ENCODE results near the gene E4F1. TPM values are rescaled to one million over a fixed set of nuclear protein-coding genes. Genes with fewer than 3 reads are reported as not detected.
A peak's percentile ranks its signal among the peaks of the same experiment; 100 is the strongest.

E4F1 gene
- total and polyA plus RNA-seq, 2 of the 8 experiments (the other 6 are each of a cell fraction or from before 2014, with no cell fraction given): 22.2 to 27.0 TPM

DNA sequence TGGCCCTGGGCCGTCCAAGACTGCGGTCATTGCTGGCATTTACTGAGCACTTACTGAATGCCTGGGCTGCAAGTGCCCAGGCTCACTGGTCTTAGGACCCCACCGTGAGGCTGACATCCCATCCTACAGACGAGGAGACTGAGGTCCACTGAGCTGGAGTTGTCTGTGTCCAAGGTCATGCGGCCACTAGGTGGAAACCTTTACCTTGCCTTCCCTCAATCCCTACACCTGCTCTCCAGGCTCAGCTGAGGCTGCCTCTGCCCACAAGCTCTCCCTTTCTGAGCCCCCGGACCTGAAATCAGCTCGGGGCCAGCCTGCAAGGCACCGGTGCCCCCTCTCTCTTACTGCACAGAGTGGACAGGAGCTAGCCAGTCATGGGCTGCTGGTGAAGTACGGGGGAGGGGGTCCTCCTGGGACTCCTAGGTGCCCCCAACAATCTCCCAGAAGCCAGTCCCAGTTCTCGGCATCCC, 28.5 kb upstream of the E4F1 start (continued):
- TF ChIP-seq HDAC2 (IDR thresholded peaks at IDR 0.05; ENCODE audit: borderline replicate concordance in 1 of 2, low read depth in 2 of 2, low read length in 2 of 2) (peak in 1 of 2 experiments; percentile 91; a peak in 2 of 4 replicates), SIRT6 (IDR thresholded peaks at IDR 0.05; ENCODE audit: low read length) (no peak), EGR1 (IDR thresholded peaks at IDR 0.05; ENCODE audit: borderline replicate concordance, low read depth, low read length) (no peak), JUN (IDR thresholded peaks at IDR 0.05; ENCODE audit: low read depth, low read length) (no peak), ASH2L (IDR thresholded peaks at IDR 0.05; ENCODE audit: low read length) (no peak), POU5F1 (IDR thresholded peaks at IDR 0.05; ENCODE audit: low read depth, low read length) (no peak), SIN3A (conservative IDR thresholded peaks at IDR 0.05 in 1 of 2, IDR thresholded peaks at IDR 0.05 in 1 of 2; ENCODE audit: low read depth in 1 of 2, low read length in 2 of 2) (peak in 1 of 2 experiments; percentile 88; a peak in 2 of 4 replicates), POLR2A (IDR thresholded peaks at IDR 0.05; ENCODE audit: control extremely low read depth in 1 of 2, low read depth in 2 of 2, low read length in 2 of 2) (no peak), KDM1A (IDR thresholded peaks at IDR 0.05; ENCODE audit: borderline replicate concordance, low read length) (peak; percentile 98), RNF2 (IDR thresholded peaks at IDR 0.05; ENCODE audit: borderline replicate concordance, low read depth, low read length, missing control alignments, poor library complexity, severe bottlenecking) (no peak), KDM5A (IDR thresholded peaks at IDR 0.05; ENCODE audit: low read length) (no peak; the same call in 1 of the 2 replicates), TCF12 (IDR thresholded peaks at IDR 0.05; ENCODE audit: low read depth, low read length) (0 out of 2 replicates have a peak, but pooled peaks have one; percentile 75), EP300 (IDR thresholded peaks at IDR 0.05; ENCODE audit: borderline replicate concordance in 1 of 2, low read depth in 2 of 2, low read length in 2 of 2) (no peak), CREB1 (IDR thresholded peaks at IDR 0.05) (no peak), PHF8 (conservative IDR thresholded peaks at IDR 0.05; ENCODE audit: low read depth, low read length) (no peak), SUZ12 (IDR thresholded peaks at IDR 0.05; ENCODE audit: low read length) (no peak), KDM4A (IDR thresholded peaks at IDR 0.05; ENCODE audit: low read depth, low read length, severe bottlenecking) (peak; percentile 8), RAD21 (IDR thresholded peaks at IDR 0.05 in 1 of 2, conservative IDR thresholded peaks at IDR 0.05 in 1 of 2; ENCODE audit: low read depth in 2 of 2, low read length in 2 of 2) (peak; percentile 88)
- TF ChIP-seq, protein P1, sequence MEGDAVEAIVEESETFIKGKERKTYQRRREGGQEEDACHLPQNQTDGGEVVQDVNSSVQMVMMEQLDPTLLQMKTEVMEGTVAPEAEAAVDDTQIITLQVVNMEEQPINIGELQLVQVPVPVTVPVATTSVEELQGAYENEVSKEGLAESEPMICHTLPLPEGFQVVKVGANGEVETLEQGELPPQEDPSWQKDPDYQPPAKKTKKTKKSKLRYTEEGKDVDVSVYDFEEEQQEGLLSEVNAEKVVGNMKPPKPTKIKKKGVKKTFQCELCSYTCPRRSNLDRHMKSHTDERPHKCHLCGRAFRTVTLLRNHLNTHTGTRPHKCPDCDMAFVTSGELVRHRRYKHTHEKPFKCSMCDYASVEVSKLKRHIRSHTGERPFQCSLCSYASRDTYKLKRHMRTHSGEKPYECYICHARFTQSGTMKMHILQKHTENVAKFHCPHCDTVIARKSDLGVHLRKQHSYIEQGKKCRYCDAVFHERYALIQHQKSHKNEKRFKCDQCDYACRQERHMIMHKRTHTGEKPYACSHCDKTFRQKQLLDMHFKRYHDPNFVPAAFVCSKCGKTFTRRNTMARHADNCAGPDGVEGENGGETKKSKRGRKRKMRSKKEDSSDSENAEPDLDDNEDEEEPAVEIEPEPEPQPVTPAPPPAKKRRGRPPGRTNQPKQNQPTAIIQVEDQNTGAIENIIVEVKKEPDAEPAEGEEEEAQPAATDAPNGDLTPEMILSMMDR (IDR thresholded peaks at IDR 0.05; ENCODE audit: control extremely low read depth in 1 of 3, insufficient read depth in 1 of 3, low read depth in 1 of 3, low read length in 3 of 3): peak; percentile 72 to 98 (median 85)
- TF ChIP-seq, protein P2, sequence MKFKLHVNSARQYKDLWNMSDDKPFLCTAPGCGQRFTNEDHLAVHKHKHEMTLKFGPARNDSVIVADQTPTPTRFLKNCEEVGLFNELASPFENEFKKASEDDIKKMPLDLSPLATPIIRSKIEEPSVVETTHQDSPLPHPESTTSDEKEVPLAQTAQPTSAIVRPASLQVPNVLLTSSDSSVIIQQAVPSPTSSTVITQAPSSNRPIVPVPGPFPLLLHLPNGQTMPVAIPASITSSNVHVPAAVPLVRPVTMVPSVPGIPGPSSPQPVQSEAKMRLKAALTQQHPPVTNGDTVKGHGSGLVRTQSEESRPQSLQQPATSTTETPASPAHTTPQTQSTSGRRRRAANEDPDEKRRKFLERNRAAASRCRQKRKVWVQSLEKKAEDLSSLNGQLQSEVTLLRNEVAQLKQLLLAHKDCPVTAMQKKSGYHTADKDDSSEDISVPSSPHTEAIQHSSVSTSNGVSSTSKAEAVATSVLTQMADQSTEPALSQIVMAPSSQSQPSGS (IDR thresholded peaks at IDR 0.05; ENCODE audit: low read length): no peak
